ENCODE data around the gene PM20D1. TPM values are rescaled to one million over a fixed set of nuclear protein-coding genes. Genes with fewer than 3 reads are reported as not detected.

Gene PM20D1
- total RNA-seq, 1 experiment from 2014 or later = not detected

DNA sequence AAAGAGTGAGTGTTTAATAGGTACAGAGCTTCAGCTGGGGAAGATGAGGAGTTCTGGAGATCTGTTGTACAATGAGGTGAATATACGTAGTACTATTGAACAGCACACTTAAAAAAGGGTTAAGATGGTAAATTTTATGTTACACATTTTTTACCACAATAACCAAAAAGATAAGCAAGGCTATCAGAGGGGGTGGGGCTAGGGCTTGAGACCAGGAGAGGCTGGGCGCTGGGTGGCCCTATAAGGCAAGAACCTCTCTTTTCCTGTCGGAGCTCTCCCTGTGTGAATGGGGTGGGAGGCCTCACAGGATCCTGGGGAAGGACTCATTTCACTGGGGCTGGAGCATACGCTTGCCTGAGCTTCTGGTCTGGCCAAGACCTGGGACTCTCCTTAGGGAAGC, 45.9 kb downstream of the PM20D1 start:
- intact Hi-C loops (cut with micrococcal nuclease; ENCODE audit: unreplicated experiment) = no loop called here
- H3K9me2 ChIP-seq (ENCODE audit: insufficient read depth) = no peaks in the 10 kb centered on the region
- H3K79me2 ChIP-seq (ENCODE audit: low read depth) = peaks cover 7% of the 10 kb centered on the region; the same call in 1 of the 2 replicates
- H3K4me3 ChIP-seq = no peak overlapping the region
- H4K20me1 ChIP-seq (ENCODE audit: insufficient read depth) = no peaks in the 10 kb centered on the region; the same call in none of the 2 replicates
- no peaks in the 10 kb centered on the region for H3K4me1 ChIP-seq (replicated peaks; ENCODE audit: insufficient read depth)
- H3F3A ChIP-seq (ENCODE audit: insufficient read depth, low read depth) = no peaks in the 10 kb centered on the region
- BruUV-seq (replicated peaks) = no TSS peak
- CTCF ChIA-PET = no interaction called here
- H3K4me2 ChIP-seq = no peak overlapping the region
- no peak for TF ChIP-seq EZH2 (IDR thresholded peaks at IDR 0.05; ENCODE audit: low read depth)
- TF ChIP-seq, protein P1, sequence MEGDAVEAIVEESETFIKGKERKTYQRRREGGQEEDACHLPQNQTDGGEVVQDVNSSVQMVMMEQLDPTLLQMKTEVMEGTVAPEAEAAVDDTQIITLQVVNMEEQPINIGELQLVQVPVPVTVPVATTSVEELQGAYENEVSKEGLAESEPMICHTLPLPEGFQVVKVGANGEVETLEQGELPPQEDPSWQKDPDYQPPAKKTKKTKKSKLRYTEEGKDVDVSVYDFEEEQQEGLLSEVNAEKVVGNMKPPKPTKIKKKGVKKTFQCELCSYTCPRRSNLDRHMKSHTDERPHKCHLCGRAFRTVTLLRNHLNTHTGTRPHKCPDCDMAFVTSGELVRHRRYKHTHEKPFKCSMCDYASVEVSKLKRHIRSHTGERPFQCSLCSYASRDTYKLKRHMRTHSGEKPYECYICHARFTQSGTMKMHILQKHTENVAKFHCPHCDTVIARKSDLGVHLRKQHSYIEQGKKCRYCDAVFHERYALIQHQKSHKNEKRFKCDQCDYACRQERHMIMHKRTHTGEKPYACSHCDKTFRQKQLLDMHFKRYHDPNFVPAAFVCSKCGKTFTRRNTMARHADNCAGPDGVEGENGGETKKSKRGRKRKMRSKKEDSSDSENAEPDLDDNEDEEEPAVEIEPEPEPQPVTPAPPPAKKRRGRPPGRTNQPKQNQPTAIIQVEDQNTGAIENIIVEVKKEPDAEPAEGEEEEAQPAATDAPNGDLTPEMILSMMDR (conservative IDR thresholded peaks at IDR 0.05) = no peak
- DNase-seq = no peak
- no peaks in the 10 kb centered on the region for H3K27me3 ChIP-seq (ENCODE audit: insufficient read depth, low read depth)
- H3K9me3 ChIP-seq (ENCODE audit: insufficient read depth, low read depth) = no peaks in the 10 kb centered on the region
- H3K36me3 ChIP-seq (ENCODE audit: low read depth) = 0 out of 2 replicates have a peak, but pooled peaks cover 3% of the 10 kb centered on the region
- H3K27ac ChIP-seq = no peak overlapping the region
- POLR2A ChIA-PET (ENCODE audit: unreplicated experiment) = interaction anchor here (0.5 to 0.6 kb wide), 2 partner anchors 61 to 91 kb away, joined by 14 to 26 read pairs; no protein-coding TSS in a partner anchor
- no peak overlapping the region for H2AFZ ChIP-seq

DNA sequence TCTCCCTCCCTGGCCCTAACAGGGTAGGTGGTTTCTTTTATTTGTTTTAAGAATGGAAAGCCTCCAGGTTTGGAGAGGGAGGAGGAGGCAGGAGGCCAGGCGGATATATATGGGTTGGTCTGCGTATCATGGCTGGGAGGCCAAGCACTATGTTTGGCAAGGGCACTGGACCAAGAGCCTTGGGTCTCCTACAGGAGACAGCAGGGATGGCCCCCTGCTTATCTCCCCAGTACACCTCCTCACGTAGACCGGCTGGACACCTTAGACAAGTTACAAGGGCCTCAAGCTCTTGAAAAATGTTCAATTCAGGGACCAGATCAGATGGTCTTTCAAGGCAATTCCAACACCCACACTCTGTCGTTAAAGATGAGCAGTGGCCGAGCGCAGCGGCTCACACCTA, 47.9 kb downstream of the PM20D1 start:
- no peak overlapping the region for H2AFZ ChIP-seq
- no peaks in the 10 kb centered on the region for H3F3A ChIP-seq (ENCODE audit: insufficient read depth, low read depth)
- no peaks in the 10 kb centered on the region; the same call in none of the 2 replicates for H4K20me1 ChIP-seq (ENCODE audit: insufficient read depth)
- intact Hi-C loops (cut with micrococcal nuclease; ENCODE audit: unreplicated experiment) = no loop called here
- no peak overlapping the region for H3K27ac ChIP-seq
- no peaks in the 10 kb centered on the region for H3K9me3 ChIP-seq (ENCODE audit: insufficient read depth, low read depth)
- no peak overlapping the region for H3K4me2 ChIP-seq
- peaks cover 3% of the 10 kb centered on the region; the same call in 1 of the 2 replicates for H3K79me2 ChIP-seq (ENCODE audit: low read depth)
- 0 out of 2 replicates have a peak, but pooled peaks cover 1% of the 10 kb centered on the region for H3K36me3 ChIP-seq (ENCODE audit: low read depth)
- no peaks in the 10 kb centered on the region for H3K9me2 ChIP-seq (ENCODE audit: insufficient read depth)
- ChIA-PET POLR2A (ENCODE audit: unreplicated experiment) (interaction anchor here (0.6 kb wide), 1 partner anchor 24 kb away, joined by 3 read pairs; no protein-coding TSS in a partner anchor), CTCF (no interaction called here)
- no peak overlapping the region for H3K4me3 ChIP-seq
- no peak for TF ChIP-seq EZH2 (IDR thresholded peaks at IDR 0.05; ENCODE audit: low read depth)
- TF ChIP-seq, protein P1 (conservative IDR thresholded peaks at IDR 0.05) = no peak
- BruUV-seq (replicated peaks) = no TSS peak
- no peaks in the 10 kb centered on the region for H3K4me1 ChIP-seq (replicated peaks; ENCODE audit: insufficient read depth)
- no peak for DNase-seq
- no peaks in the 10 kb centered on the region for H3K27me3 ChIP-seq (ENCODE audit: insufficient read depth, low read depth)

DNA sequence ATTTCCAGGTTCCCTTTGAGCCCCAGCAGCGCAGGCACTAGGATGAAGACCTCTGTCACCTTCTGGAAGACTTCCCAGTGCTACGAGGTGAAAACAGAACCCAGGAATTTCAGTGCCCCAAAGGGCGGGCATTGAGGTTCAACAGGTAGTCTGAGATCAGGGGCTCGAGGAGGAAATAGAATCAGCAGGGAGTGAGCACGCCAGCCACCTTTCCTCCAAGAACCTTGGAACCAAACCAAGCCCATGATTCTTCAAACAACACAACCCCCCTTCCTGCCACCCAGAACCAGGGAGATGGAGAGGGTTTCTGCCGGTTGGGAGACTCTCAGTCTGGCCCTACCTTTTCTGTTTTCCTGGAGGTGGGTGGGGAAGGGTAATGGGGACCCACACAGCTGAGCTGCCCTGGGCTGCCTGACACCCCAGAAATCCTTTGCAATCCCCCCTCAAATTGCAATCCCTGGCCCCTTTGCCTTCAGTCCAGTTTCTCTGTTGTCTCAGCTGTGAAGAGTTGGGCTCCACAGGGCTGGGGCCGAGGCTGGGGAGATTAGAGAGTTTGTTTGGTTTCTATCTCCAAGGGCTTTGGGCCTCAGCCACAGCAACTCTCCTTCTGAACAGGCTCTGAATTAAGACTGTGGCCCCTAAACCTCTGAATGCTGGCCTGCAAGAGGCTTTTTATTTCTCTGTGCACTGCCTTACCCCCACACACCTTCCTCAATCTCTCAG, 48.8 kb downstream of the PM20D1 start:
- no peak for DNase-seq
- H3K4me3 ChIP-seq = no peak overlapping the region
- H4K20me1 ChIP-seq (ENCODE audit: insufficient read depth) = no peaks in the 10 kb centered on the region; the same call in none of the 2 replicates
- H3K9me2 ChIP-seq (ENCODE audit: insufficient read depth) = no peaks in the 10 kb centered on the region
- H3F3A ChIP-seq (ENCODE audit: insufficient read depth, low read depth) = no peaks in the 10 kb centered on the region
- H2AFZ ChIP-seq = no peak overlapping the region
- H3K27ac ChIP-seq = no peak overlapping the region
- TF ChIP-seq, protein P1 (conservative IDR thresholded peaks at IDR 0.05) = no peak
- no peak for TF ChIP-seq EZH2 (IDR thresholded peaks at IDR 0.05; ENCODE audit: low read depth)
- ChIA-PET CTCF (no interaction called here), POLR2A (ENCODE audit: unreplicated experiment) (no interaction called here)
- intact Hi-C loops (cut with micrococcal nuclease; ENCODE audit: unreplicated experiment) = no loop called here
- no peaks in the 10 kb centered on the region for H3K9me3 ChIP-seq (ENCODE audit: insufficient read depth, low read depth)
- BruUV-seq (replicated peaks) = no TSS peak
- H3K4me2 ChIP-seq = no peak overlapping the region
- 0 out of 2 replicates have a peak, but pooled peaks cover 3% of the 10 kb centered on the region for H3K79me2 ChIP-seq (ENCODE audit: low read depth)
- H3K27me3 ChIP-seq (ENCODE audit: insufficient read depth, low read depth) = no peaks in the 10 kb centered on the region
- H3K36me3 ChIP-seq (ENCODE audit: low read depth) = no peaks in the 10 kb centered on the region
- no peaks in the 10 kb centered on the region for H3K4me1 ChIP-seq (replicated peaks; ENCODE audit: insufficient read depth)
